GM19452 (cell line): ENCODE data around the gene DACH1.

ENCODE experiments used
- ATAC-seq: cut with Tn5 transposase; IDR thresholded peaks from one replicate; pipeline ENCODE4 v1.9.1; 2021; ENCODE audit not compliant: unreplicated experiment

Gene DACH1

DNA sequence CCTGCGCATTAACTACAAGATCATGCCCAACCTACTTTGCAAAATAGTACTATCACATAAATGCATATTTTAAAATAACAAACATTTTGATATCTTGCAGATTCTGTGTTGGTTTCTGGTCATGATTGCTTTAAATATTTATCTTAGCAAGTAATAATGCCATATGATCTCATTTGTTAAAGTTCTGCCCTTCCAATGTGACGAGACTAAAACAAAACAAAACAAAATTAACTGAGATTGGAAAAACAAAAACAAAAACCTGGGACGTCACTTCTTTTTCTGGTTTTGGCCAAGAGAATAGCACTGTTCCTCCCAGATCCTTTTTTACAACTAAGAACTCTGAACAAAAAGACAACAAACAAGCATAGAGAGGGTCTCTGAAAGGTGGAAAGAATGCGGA is 436.3 kb downstream of the DACH1 start:
- no peak for ATAC-seq

DNA sequence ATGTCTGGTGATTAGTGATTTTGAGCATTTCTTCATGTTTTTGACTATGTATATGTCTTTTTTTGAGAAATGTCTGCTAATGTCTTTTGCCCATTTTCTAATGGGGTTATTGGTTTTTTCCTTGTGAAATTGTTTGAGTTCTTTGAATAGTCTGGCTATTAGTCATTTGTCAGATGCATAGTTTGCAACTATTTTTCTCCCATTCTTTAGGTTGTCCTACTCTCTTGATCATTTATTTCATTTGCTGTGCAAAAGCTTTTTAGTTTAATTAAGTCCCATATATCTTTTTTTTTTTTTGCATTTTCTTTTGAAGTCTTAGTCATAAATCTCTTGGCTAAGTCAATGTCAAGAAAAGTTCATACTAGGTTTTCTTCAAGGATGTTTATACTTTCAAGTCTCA is 449.8 kb downstream of the DACH1 start:
- no peak for ATAC-seq

DNA sequence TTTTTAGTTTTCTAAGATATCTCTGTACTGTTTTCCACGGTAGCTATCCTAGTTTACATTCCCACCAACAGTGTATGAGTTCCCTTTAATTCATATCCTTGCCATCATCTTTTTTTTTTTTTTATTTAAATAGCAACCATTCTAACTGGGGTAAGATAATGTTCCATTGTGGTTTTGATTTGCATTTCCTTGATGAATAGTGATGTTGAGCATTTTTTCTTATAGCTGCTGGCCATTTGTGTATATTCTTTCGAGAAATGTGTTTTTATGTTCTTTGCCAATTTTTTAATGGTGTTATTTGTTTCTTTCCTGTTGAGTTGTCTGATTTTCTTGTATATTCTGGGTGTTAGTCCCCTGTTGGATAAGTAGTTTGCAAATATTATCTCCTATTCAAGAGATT is 454.8 kb downstream of the DACH1 start:
- no peak for ATAC-seq

DNA sequence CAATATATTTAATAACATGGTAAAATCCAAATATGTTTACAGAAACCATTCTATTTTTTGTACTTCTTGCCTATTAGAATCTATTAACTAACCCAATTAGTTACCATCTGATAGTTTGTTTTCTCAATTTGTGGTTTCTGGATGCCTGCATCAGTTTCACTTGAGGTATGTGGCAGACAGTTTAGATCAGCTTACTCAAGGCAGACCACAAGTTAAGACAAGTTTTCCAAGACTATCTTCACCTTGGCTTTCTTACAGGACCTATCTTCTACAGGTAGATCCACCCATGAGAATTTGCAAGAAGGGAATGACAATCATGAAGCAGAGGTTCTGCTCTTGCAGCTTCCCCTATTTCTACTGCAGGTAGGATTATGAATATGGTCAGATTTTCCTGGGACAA is 458.6 kb downstream of the DACH1 start:
- ATAC-seq: no peak

DNA sequence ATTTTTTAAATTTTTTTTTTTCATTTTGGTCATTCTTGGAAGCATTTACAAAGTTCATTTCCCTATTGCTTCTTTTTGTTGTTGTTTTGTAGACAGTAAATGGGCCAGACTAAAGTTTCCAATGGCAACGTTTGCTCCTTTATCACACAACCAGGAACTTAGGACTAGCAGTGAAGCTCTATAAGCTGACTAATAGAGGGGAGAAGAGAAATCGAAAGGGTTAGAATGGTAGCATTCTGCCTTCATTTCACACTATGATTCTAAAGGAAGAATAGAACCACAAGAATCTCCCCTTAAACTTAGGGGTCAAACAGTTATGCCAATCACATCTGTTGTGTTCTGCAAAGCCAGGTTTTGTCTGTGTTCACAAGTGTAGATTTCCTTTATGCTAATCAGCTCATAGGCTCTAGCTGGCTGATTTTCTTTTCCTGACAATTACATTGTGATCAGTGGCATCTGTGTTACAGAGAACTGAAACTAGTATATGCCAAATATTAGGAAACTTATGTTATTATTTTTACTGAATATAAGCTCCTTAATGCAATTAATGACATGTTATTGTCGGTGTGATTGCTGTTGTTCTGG is 467.3 kb downstream of the DACH1 start:
- no peak for ATAC-seq

DNA sequence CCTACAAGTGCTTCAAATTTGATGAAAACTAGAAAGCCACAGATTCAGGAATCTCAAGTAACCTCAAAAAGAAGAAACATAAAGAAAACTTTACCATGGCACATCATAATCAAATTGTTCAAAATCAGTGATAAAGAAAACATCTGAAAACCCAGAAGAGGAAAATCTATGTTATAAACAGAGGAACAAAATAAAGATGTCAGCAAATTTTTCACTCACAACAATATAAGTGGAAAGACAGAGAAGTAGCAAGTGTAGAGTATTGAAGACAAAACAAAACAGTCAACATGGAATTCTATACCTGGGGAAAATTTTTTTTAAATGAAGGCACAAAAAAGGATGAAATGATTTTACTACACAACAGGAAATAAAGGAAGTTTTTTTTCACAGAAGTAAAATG is 470.9 kb downstream of the DACH1 start:
- ATAC-seq: no peak

DNA sequence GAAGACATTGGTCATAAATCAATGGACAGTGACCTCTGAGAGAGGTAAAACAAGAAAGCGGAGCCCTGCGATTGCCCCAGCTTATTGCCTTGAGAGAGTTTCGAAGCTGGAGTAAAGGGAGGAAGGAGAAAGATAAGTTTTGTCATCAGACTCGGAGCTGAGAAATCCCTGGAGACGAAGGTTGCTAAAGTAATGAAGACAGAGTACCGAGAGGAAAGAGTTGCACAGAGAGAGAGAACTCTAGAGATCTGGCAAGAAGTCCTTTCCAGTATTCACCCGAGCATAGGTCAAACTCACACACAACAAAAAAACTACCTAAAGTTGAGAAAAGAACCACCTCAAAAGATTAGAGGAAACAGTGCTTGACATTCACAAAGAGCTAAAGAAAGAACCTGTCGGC is 472.0 kb downstream of the DACH1 start:
- ATAC-seq: no peak

DNA sequence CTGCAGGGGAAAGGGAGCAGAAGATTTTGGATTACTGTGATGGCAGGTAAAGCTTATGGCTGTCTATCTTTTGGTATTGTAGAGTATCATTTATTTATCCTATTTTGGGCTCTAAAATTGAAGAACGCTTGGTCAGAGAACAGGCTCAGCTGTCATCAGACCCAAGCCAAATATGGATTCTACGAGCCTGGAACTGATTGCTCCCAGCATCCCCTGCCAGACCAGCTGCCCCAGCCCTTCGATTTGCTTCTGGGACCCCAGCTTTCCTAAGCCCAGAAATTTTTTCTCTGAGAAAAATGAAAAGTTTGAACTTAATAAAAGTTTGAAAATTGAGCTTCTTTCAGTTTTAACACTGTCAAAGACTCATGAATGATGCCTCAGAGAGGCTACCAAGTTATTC is 472.8 kb downstream of the DACH1 start:
- no peak for ATAC-seq
